Suprapubic skin (tissue), 4 donors: Measurements from ENCODE around the gene RAB17.

ENCODE experiments used
- CTCF ChIP-seq, 2 donors: fragments of 200-600 bp in 1 of 2; fragments of 450-650 bp in 1 of 2; sonication (generic) in 1 of 2; IDR thresholded peaks; one replicate each; pipeline ENCODE4 v1.5.1; 2016 to 2019; ENCODE audit warnings: antibody characterized with exemption in 2 of 2, mild to moderate bottlenecking in 1 of 2, moderate library complexity in 1 of 2
- POLR2A ChIP-seq, 2 donors: fragments of 450-650 bp; IDR thresholded peaks; one replicate each; pipeline ENCODE4 v1.6.1; 2017; ENCODE audit warnings: antibody characterized with exemption in 2 of 2, mild to moderate bottlenecking in 2 of 2, moderate library complexity in 2 of 2
- POLR2AphosphoS5 ChIP-seq, 3 donors: sonication (generic); formaldehyde crosslinking; IDR thresholded peaks; one replicate each; pipeline ENCODE4 v1.6.1; 2017; ENCODE audit warnings: antibody characterized with exemption in 3 of 3

GRCh38 chr2:237603049-237603717 is 12.6 kb upstream of the RAB17 start:
- no peak for TF ChIP-seq CTCF (IDR thresholded peaks at IDR 0.05)
- no peak for TF ChIP-seq POLR2A (IDR thresholded peaks at IDR 0.05)
- no peak for TF ChIP-seq POLR2AphosphoS5 (IDR thresholded peaks at IDR 0.05)
